NCI-H2107 (cell line): Measurements from ENCODE around the gene CLNK.
A peak's percentile ranks its signal among the peaks of the same experiment; 100 is the strongest.
"Not testable (repeated sequence)": the region's sequence is repeated elsewhere in the genome, so short reads cannot be mapped to it uniquely, and the experiment has no call there.

Experiments
- DNase-seq: peaks from one replicate; lab custom pipeline; 2025; lab: John Stamatoyannopoulos, UW

Gene CLNK

GRCh38 chr4:10662937-10663336 is 21.6 kb downstream of the CLNK start:
- no peak for DNase-seq

GRCh38 chr4:10661047-10661446 is 23.5 kb downstream of the CLNK start:
- DNase-seq, result no peak

- DNase-seq, result no peak
These were observed 25.3 kb downstream of the CLNK start for GRCh38 chr4:10659251-10659650.

- DNase-seq, result no peak
These were observed 27.6 kb downstream of the CLNK start for GRCh38 chr4:10656988-10657387.

- DNase-seq, result no peak
These were observed 28.1 kb downstream of the CLNK start for GRCh38 chr4:10656420-10656819.

GRCh38 chr4:10655968-10656367 is 28.6 kb downstream of the CLNK start:
- DNase-seq, result no peak

GRCh38 chr4:10648479-10648878 is 36.1 kb downstream of the CLNK start:
- DNase-seq, result no peak

GRCh38 chr4:10647846-10648245 is 36.7 kb downstream of the CLNK start:
- DNase-seq, result no peak

GRCh38 chr4:10643600-10644425 is 40.8 kb downstream of the CLNK start:
- DNase-seq, result no peak

GRCh38 chr4:10640561-10641201 is 43.9 kb downstream of the CLNK start:
- DNase-seq, result peak; percentile 9

- DNase-seq, result no peak
These were observed 44.9 kb downstream of the CLNK start for GRCh38 chr4:10639664-10640063.

GRCh38 chr4:10639100-10639499 is 45.5 kb downstream of the CLNK start:
- no peak for DNase-seq

- DNase-seq, result no peak
These were observed 49.5 kb downstream of the CLNK start for GRCh38 chr4:10635091-10635490.

GRCh38 chr4:10629394-10629793 is 55.2 kb downstream of the CLNK start:
- DNase-seq, result no peak

- no peak for DNase-seq
These were observed 59.4 kb downstream of the CLNK start for GRCh38 chr4:10625131-10625530.

- no peak for DNase-seq
These were observed 60.7 kb downstream of the CLNK start for GRCh38 chr4:10623862-10624261.

GRCh38 chr4:10623241-10623640 is 61.3 kb downstream of the CLNK start:
- no peak for DNase-seq

GRCh38 chr4:10622728-10623127 is 61.8 kb downstream of the CLNK start:
- no peak for DNase-seq

- DNase-seq, result no peak
These were observed 63.6 kb downstream of the CLNK start for GRCh38 chr4:10620935-10621488.

GRCh38 chr4:10619855-10620254 is 64.7 kb downstream of the CLNK start:
- no peak for DNase-seq

- peak; percentile 66 for DNase-seq
These were observed 65.3 kb downstream of the CLNK start for GRCh38 chr4:10619220-10619619.

- not testable (repeated sequence) for DNase-seq
These were observed 69.6 kb downstream of the CLNK start for GRCh38 chr4:10614926-10615325.

GRCh38 chr4:10613926-10614478 is 70.6 kb downstream of the CLNK start:
- DNase-seq, result no peak
